HL-60 (cell line): Measurements from ENCODE around the gene CAV2.

Experiments
- DNase-seq, 2 experiments: peaks; one replicate each; pipeline ENCODE4 v3.0.0-alpha.2; 2010 to 2020; ENCODE audit warnings: low read depth in 1 of 2, low spot score in 1 of 2
- H3K27ac ChIP-seq: fragments of 250-450 bp; sonication (Bioruptor Pico); replicated peaks from 2 replicates; pipeline ENCODE4 v1.5.1; 2020; ENCODE audit warnings: mild to moderate bottlenecking, moderate library complexity
- H3K27me3 ChIP-seq: fragments of 250-450 bp; sonication (Bioruptor Pico); 2 replicates; pipeline ENCODE4 v1.5.1; 2021; ENCODE audit warnings: mild to moderate bottlenecking, moderate library complexity; ENCODE audit not compliant: insufficient read depth, poor library complexity, severe bottlenecking
- H3K4me3 ChIP-seq: replicated peaks from 2 replicates; pipeline ENCODE4 v1.5.1; 2011; ENCODE audit warnings: mild to moderate bottlenecking, control low read depth, low read length; ENCODE audit not compliant: insufficient read depth
- CTCF ChIP-seq: IDR thresholded peaks from one replicate; pipeline ENCODE4 v1.5.1; 2011; ENCODE audit warnings: low read length, control low read depth, inconsistent platforms; ENCODE audit not compliant: insufficient read depth
- GABPA ChIP-seq: IDR thresholded peaks from 2 replicates; pipeline ENCODE4 v1.6.1; 2012; ENCODE audit warnings: low read depth
- POLR2AphosphoS5 ChIP-seq: IDR thresholded peaks from 2 replicates; pipeline ENCODE4 v1.6.1; 2012; ENCODE audit warnings: low read depth
- REST ChIP-seq: IDR thresholded peaks from 2 replicates; pipeline ENCODE4 v1.6.1; 2012; ENCODE audit warnings: low read depth; ENCODE audit not compliant: insufficient replicate concordance
- SPI1 ChIP-seq: IDR thresholded peaks from 2 replicates; pipeline ENCODE4 v1.6.1; 2012; ENCODE audit warnings: low read depth, mild to moderate bottlenecking, borderline replicate concordance

CAV2 gene

GRCh38 chr7:116502201-116503096 lies 2.9 kb downstream of the CAV2 start:
- Histone ChIP-seq H3K4me3 (no peak overlapping the region), H3K27ac (no peak overlapping the region), H3K27me3 (peaks cover 30% of the 10 kb centered on the region)
- no peak for DNase-seq
- TF ChIP-seq REST (no peak), CTCF (no peak), SPI1 (no peak), POLR2AphosphoS5 (no peak), GABPA (no peak)

DNA sequence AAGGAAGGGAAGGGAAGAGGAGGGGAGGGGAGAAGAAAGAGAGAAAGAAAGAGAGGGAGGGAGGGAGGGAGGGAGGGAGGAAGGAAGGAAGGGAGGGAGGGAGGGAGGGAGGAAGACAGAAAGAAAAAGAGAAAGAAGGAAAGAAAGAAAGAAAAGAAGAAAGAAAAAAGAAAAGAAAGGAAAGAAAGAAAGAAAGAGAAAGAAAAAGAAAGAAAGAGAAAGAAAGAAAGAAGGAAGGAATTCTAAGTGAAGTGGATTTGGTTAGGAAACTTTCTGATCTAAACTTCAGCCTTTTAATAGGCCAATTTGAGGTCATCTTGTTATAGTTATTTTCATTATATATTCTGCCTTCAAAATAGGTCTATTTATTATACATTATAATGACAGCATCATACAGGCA lies 4.3 kb downstream of the CAV2 start:
- TF ChIP-seq REST (no peak), CTCF (no peak), POLR2AphosphoS5 (no peak), GABPA (no peak), SPI1 (no peak)
- peaks cover 24% of the 10 kb centered on the region for H3K27me3 ChIP-seq
- no peak overlapping the region for H3K4me3 ChIP-seq
- no peak for DNase-seq
- no peak overlapping the region for H3K27ac ChIP-seq

DNA sequence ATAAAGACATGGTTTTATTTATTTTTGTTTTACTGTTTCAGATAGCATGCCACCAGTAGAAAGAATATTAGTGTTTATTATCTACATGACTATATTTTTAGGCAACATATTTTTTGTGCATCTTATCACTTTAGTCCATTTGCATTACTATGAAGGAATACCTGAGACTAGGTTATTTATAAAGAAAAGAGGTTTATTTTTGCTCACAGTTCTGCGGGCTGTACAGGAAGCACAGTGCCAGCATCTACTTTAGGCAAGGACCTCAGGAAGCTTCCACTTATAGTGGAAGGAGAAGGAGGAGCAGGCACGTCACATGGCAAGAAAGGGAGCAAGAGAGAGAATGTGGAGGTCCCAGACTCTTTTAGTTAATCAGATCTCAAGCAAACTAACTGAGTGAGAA lies 5.7 kb downstream of the CAV2 start:
- no peak for DNase-seq
- Histone ChIP-seq H3K4me3 (no peak overlapping the region), H3K27me3 (peaks cover 12% of the 10 kb centered on the region), H3K27ac (no peak overlapping the region)
- TF ChIP-seq SPI1 (no peak), GABPA (no peak)

DNA sequence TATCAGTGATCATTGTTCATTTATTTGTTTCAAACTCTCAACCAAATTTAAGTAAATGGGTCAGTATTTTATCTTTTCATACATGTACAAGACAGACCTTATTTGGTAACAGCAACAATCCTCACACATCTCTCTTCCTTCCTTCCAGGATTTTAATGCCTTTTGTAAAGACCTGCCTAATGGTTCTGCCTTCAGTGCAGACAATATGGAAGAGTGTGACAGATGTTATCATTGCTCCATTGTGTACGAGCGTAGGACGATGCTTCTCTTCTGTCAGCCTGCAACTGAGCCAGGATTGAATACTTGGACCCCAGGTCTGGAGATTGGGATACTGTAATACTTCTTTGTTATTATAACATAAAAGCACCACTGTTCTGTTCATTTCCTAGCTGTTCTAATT lies 6.3 kb downstream of the CAV2 start:
- H3K27me3 ChIP-seq = peaks cover 13% of the 10 kb centered on the region
- TF ChIP-seq POLR2AphosphoS5 (no peak), CTCF (no peak), SPI1 (no peak), REST (no peak), GABPA (no peak)
- no peak overlapping the region for H3K4me3 ChIP-seq
- H3K27ac ChIP-seq = no peak overlapping the region
- DNase-seq = no peak
